IgD-negative memory B cell (primary cell): Measurements from ENCODE around the gene PLEKHA8. TPM values are rescaled to one million over a fixed set of nuclear protein-coding genes. Genes with fewer than 3 reads are reported as not detected.

Source experiments
- H3K27ac Mint-ChIP-seq, 3 donors: one replicate each; pipeline ENCODE4 v1.8.0; 2020 to 2022; ENCODE audit warnings: mild to moderate bottlenecking in 3 of 3, mixed read lengths in 3 of 3, moderate library complexity in 1 of 3
- H3K27me3 Mint-ChIP-seq: one replicate; pipeline ENCODE4 v1.8.0; 2021; ENCODE audit warnings: mixed read lengths
- H3K36me3 Mint-ChIP-seq: one replicate; pipeline ENCODE4 v1.8.0; 2020; ENCODE audit warnings: mild to moderate bottlenecking, mixed read lengths
- H3K4me1 Mint-ChIP-seq, 3 donors: one replicate each; pipeline ENCODE4 v1.8.0; 2020 to 2022; ENCODE audit warnings: mixed read lengths in 3 of 3, mild to moderate bottlenecking in 1 of 3
- H3K4me3 Mint-ChIP-seq, 4 donors: one replicate each; pipeline ENCODE4 v1.8.0; 2020 to 2022; ENCODE audit warnings: mild to moderate bottlenecking in 4 of 4, mixed read lengths in 4 of 4, moderate library complexity in 3 of 4
- H3K9me3 Mint-ChIP-seq, 3 donors: one replicate each; pipeline ENCODE4 v1.8.0; 2020 to 2021; ENCODE audit warnings: mixed read lengths in 3 of 3, mild to moderate bottlenecking in 1 of 3
- polyA plus RNA-seq: library from polyadenylated mRNA; unstranded; fragments of 300-500 nt; fragmentation: Illumina TruSeq; gene quantifications from one replicate; pipeline ENCODE4 v1.2.3, GENCODE V29; 2021

PLEKHA8 gene
- polyA plus RNA-seq, 1 donor from 2014 or later = 3.6 TPM

GRCh38 chr7:30062587-30062986 is 34.4 kb downstream of the PLEKHA8 start:
- no peaks in the 10 kb centered on the region for H3K36me3 Mint-ChIP-seq
- peak overlapping the region in 1 of 3 donors; percentile 21 for H3K27ac Mint-ChIP-seq
- H3K9me3 Mint-ChIP-seq = peaks cover 0 to 2% (median 0%) of the 10 kb centered on the region in 3 donors
- peak overlapping the region in 1 of 4 donors; percentile 84 for H3K4me3 Mint-ChIP-seq
- no peaks in the 10 kb centered on the region for H3K27me3 Mint-ChIP-seq
- peaks cover 16 to 22% (median 18%) of the 10 kb centered on the region in 3 donors for H3K4me1 Mint-ChIP-seq

- H3K27ac Mint-ChIP-seq = no peak overlapping the region
- peaks cover 4% of the 10 kb centered on the region for H3K36me3 Mint-ChIP-seq
- no peak overlapping the region for H3K4me3 Mint-ChIP-seq
- H3K4me1 Mint-ChIP-seq = peaks cover 12 to 16% (median 15%) of the 10 kb centered on the region in 3 donors
- H3K9me3 Mint-ChIP-seq = no peaks in the 10 kb centered on the region
- no peaks in the 10 kb centered on the region for H3K27me3 Mint-ChIP-seq
Observed at GRCh38 chr7:30065746-30066145, 37.5 kb downstream of the PLEKHA8 start.

GRCh38 chr7:30066687-30067086 is 38.5 kb downstream of the PLEKHA8 start:
- Mint-ChIP-seq H3K27ac (no peak overlapping the region), H3K36me3 (peaks cover 7% of the 10 kb centered on the region), H3K4me1 (peaks cover 9 to 12% (median 10%) of the 10 kb centered on the region in 3 donors), H3K27me3 (no peaks in the 10 kb centered on the region), H3K4me3 (no peak overlapping the region), H3K9me3 (no peaks in the 10 kb centered on the region)

GRCh38 chr7:30068117-30068516 is 39.9 kb downstream of the PLEKHA8 start:
- Mint-ChIP-seq H3K36me3 (peaks cover 7% of the 10 kb centered on the region), H3K27ac (no peak overlapping the region)

GRCh38 chr7:30069096-30069867 is 41.1 kb downstream of the PLEKHA8 start:
- Mint-ChIP-seq H3K36me3 (peaks cover 9% of the 10 kb centered on the region), H3K27ac (no peak overlapping the region), H3K4me1 (peaks cover 0 to 3% (median 0%) of the 10 kb centered on the region in 3 donors), H3K27me3 (no peaks in the 10 kb centered on the region), H3K4me3 (peak overlapping the region in 1 of 4 donors; percentile 2), H3K9me3 (no peaks in the 10 kb centered on the region)

More at GRCh38 chr7:30068117-30068516, 39.9 kb downstream of the PLEKHA8 start:
- H3K4me3 Mint-ChIP-seq = no peak overlapping the region
- no peaks in the 10 kb centered on the region for H3K27me3 Mint-ChIP-seq
- H3K9me3 Mint-ChIP-seq = no peaks in the 10 kb centered on the region
- no peaks in the 10 kb centered on the region for H3K4me1 Mint-ChIP-seq

GRCh38 chr7:30070052-30070451 is 41.8 kb downstream of the PLEKHA8 start:
- H3K36me3 Mint-ChIP-seq = peaks cover 9% of the 10 kb centered on the region
- H3K4me3 Mint-ChIP-seq = no peak overlapping the region
- H3K4me1 Mint-ChIP-seq = peaks cover 0 to 4% (median 0%) of the 10 kb centered on the region in 3 donors
- no peaks in the 10 kb centered on the region for H3K27me3 Mint-ChIP-seq
- H3K27ac Mint-ChIP-seq = no peak overlapping the region
- no peaks in the 10 kb centered on the region for H3K9me3 Mint-ChIP-seq

- Mint-ChIP-seq H3K4me3 (no peak overlapping the region), H3K4me1 (peaks cover 0 to 4% (median 0%) of the 10 kb centered on the region in 3 donors), H3K27ac (no peak overlapping the region), H3K9me3 (no peaks in the 10 kb centered on the region), H3K27me3 (no peaks in the 10 kb centered on the region), H3K36me3 (peaks cover 8% of the 10 kb centered on the region)
Observed at GRCh38 chr7:30072735-30073134, 44.5 kb downstream of the PLEKHA8 start.

- no peaks in the 10 kb centered on the region for H3K9me3 Mint-ChIP-seq
- H3K4me1 Mint-ChIP-seq = peaks cover 0 to 4% (median 0%) of the 10 kb centered on the region in 3 donors
- H3K4me3 Mint-ChIP-seq = no peak overlapping the region
- no peaks in the 10 kb centered on the region for H3K27me3 Mint-ChIP-seq
- peaks cover 5% of the 10 kb centered on the region for H3K36me3 Mint-ChIP-seq
- H3K27ac Mint-ChIP-seq = no peak overlapping the region
Observed at GRCh38 chr7:30074422-30075030, 46.3 kb downstream of the PLEKHA8 start.

GRCh38 chr7:30076411-30076810 is 48.2 kb downstream of the PLEKHA8 start:
- Mint-ChIP-seq H3K36me3 (peaks cover 2% of the 10 kb centered on the region), H3K27ac (no peak overlapping the region), H3K27me3 (no peaks in the 10 kb centered on the region), H3K9me3 (no peaks in the 10 kb centered on the region), H3K4me3 (no peak overlapping the region), H3K4me1 (peaks cover 0 to 4% (median 0%) of the 10 kb centered on the region in 3 donors)

- Mint-ChIP-seq H3K4me3 (no peak overlapping the region), H3K27ac (no peak overlapping the region), H3K9me3 (no peaks in the 10 kb centered on the region), H3K27me3 (no peaks in the 10 kb centered on the region), H3K36me3 (peaks cover under 1% of the 10 kb centered on the region), H3K4me1 (peaks cover 0 to 4% (median 0%) of the 10 kb centered on the region in 3 donors)
Observed at GRCh38 chr7:30078280-30078679, 50.1 kb downstream of the PLEKHA8 start.

- no peak overlapping the region for H3K4me3 Mint-ChIP-seq
Observed at GRCh38 chr7:30079880-30080279, 51.7 kb downstream of the PLEKHA8 start.

GRCh38 chr7:30080818-30081217 is 52.6 kb downstream of the PLEKHA8 start:
- H3K4me1 Mint-ChIP-seq = no peaks in the 10 kb centered on the region
- no peaks in the 10 kb centered on the region for H3K36me3 Mint-ChIP-seq
- no peak overlapping the region for H3K4me3 Mint-ChIP-seq
- no peak overlapping the region for H3K27ac Mint-ChIP-seq
- no peaks in the 10 kb centered on the region for H3K27me3 Mint-ChIP-seq
- H3K9me3 Mint-ChIP-seq = no peaks in the 10 kb centered on the region

More at GRCh38 chr7:30079880-30080279, 51.7 kb downstream of the PLEKHA8 start:
- Mint-ChIP-seq H3K27ac (no peak overlapping the region), H3K9me3 (no peaks in the 10 kb centered on the region), H3K4me1 (no peaks in the 10 kb centered on the region), H3K27me3 (no peaks in the 10 kb centered on the region), H3K36me3 (no peaks in the 10 kb centered on the region)

GRCh38 chr7:30082686-30083085 is 54.5 kb downstream of the PLEKHA8 start:
- H3K27ac Mint-ChIP-seq = no peak overlapping the region
- H3K27me3 Mint-ChIP-seq = no peaks in the 10 kb centered on the region
- H3K4me3 Mint-ChIP-seq = no peak overlapping the region
- H3K36me3 Mint-ChIP-seq = no peaks in the 10 kb centered on the region
- H3K9me3 Mint-ChIP-seq = no peaks in the 10 kb centered on the region
- peaks cover 0 to 2% (median 0%) of the 10 kb centered on the region in 3 donors for H3K4me1 Mint-ChIP-seq

- Mint-ChIP-seq H3K4me1 (peaks cover 0 to 2% (median 0%) of the 10 kb centered on the region in 3 donors), H3K36me3 (no peaks in the 10 kb centered on the region), H3K27me3 (no peaks in the 10 kb centered on the region), H3K4me3 (no peak overlapping the region), H3K9me3 (no peaks in the 10 kb centered on the region), H3K27ac (no peak overlapping the region)
Observed at GRCh38 chr7:30083334-30083733, 55.1 kb downstream of the PLEKHA8 start.

- no peak overlapping the region for H3K27ac Mint-ChIP-seq
- H3K4me3 Mint-ChIP-seq = no peak overlapping the region
- no peaks in the 10 kb centered on the region for H3K9me3 Mint-ChIP-seq
- H3K4me1 Mint-ChIP-seq = peaks cover 0 to 2% (median 0%) of the 10 kb centered on the region in 3 donors
- no peaks in the 10 kb centered on the region for H3K36me3 Mint-ChIP-seq
- H3K27me3 Mint-ChIP-seq = no peaks in the 10 kb centered on the region
Observed at GRCh38 chr7:30084212-30084611, 56.0 kb downstream of the PLEKHA8 start.
